ENCODE data around the gene RAF1.
A peak's percentile ranks its signal among the peaks of the same experiment; 100 is the strongest.
"Not testable (repeated sequence)": the region's sequence is repeated elsewhere in the genome, so short reads cannot be mapped to it uniquely, and the experiment has no call there.

RAF1 gene

GRCh38 chr3:12663936-12664908 is at the start of gene RAF1:
RAF1 (minus strand) TSS chr3:12664117; CDS start chr3:12618721, 45,396 bp downstream.
- peak; percentile 92 to 95 for DNase-seq (ENCODE audit: low read depth in 2 of 2)

GRCh38 chr3:12710062-12710461 is 46.1 kb upstream of the RAF1 start:
- DNase-seq (ENCODE audit: low read depth in 2 of 2) = no peak

- no peak for DNase-seq (ENCODE audit: low read depth in 2 of 2)
Observed at GRCh38 chr3:12709334-12709733, 45.4 kb upstream of the RAF1 start.

GRCh38 chr3:12708584-12709192 is 44.8 kb upstream of the RAF1 start:
- DNase-seq (ENCODE audit: low read depth in 2 of 2) = no peak

- DNase-seq (ENCODE audit: low read depth in 2 of 2) = no peak
Observed at GRCh38 chr3:12707449-12707848, 43.5 kb upstream of the RAF1 start.

- peak; percentile 22 to 35 for DNase-seq (ENCODE audit: low read depth in 2 of 2)
Observed at GRCh38 chr3:12706504-12707253, 42.8 kb upstream of the RAF1 start.

- no peak for DNase-seq (ENCODE audit: low read depth in 2 of 2)
Observed at GRCh38 chr3:12705981-12706380, 42.1 kb upstream of the RAF1 start.

- DNase-seq (ENCODE audit: low read depth in 2 of 2) = no peak
Observed at GRCh38 chr3:12705374-12705926, 41.5 kb upstream of the RAF1 start.

GRCh38 chr3:12702501-12702900 is 38.6 kb upstream of the RAF1 start:
- no peak for DNase-seq (ENCODE audit: low read depth in 2 of 2)

- not testable (repeated sequence) for DNase-seq (ENCODE audit: low read depth in 2 of 2)
Observed at GRCh38 chr3:12701601-12702000, 37.7 kb upstream of the RAF1 start.

- no peak for DNase-seq (ENCODE audit: low read depth in 2 of 2)
Observed at GRCh38 chr3:12700800-12701199, 36.9 kb upstream of the RAF1 start.

- no peak for DNase-seq (ENCODE audit: low read depth in 2 of 2)
Observed at GRCh38 chr3:12695916-12696315, 32.0 kb upstream of the RAF1 start.

GRCh38 chr3:12695112-12695511 is 31.2 kb upstream of the RAF1 start:
- no peak for DNase-seq (ENCODE audit: low read depth in 2 of 2)

GRCh38 chr3:12692444-12692843 is 28.5 kb upstream of the RAF1 start:
- DNase-seq (ENCODE audit: low read depth in 2 of 2) = no peak

- DNase-seq (ENCODE audit: low read depth in 2 of 2) = no peak
Observed at GRCh38 chr3:12689997-12690711, 26.2 kb upstream of the RAF1 start.

GRCh38 chr3:12687948-12688347 is 24.0 kb upstream of the RAF1 start:
- DNase-seq (ENCODE audit: low read depth in 2 of 2) = no peak

GRCh38 chr3:12686096-12686495 is 22.2 kb upstream of the RAF1 start:
- DNase-seq (ENCODE audit: low read depth in 2 of 2) = no peak

- no peak for DNase-seq (ENCODE audit: low read depth in 2 of 2)
Observed at GRCh38 chr3:12681943-12682390, 18.1 kb upstream of the RAF1 start.

GRCh38 chr3:12681089-12681942 is 17.4 kb upstream of the RAF1 start:
- no peak for DNase-seq (ENCODE audit: low read depth in 2 of 2)

GRCh38 chr3:12679468-12679867 is 15.6 kb upstream of the RAF1 start:
- DNase-seq (ENCODE audit: low read depth in 2 of 2) = no peak

Data from activated CD4-positive, alpha-beta T cell treated with anti-CD3 and anti-CD28 coated beads for 24 hours (primary cell).